Measurements from ENCODE around the gene UNK.

Gene UNK, protein sequence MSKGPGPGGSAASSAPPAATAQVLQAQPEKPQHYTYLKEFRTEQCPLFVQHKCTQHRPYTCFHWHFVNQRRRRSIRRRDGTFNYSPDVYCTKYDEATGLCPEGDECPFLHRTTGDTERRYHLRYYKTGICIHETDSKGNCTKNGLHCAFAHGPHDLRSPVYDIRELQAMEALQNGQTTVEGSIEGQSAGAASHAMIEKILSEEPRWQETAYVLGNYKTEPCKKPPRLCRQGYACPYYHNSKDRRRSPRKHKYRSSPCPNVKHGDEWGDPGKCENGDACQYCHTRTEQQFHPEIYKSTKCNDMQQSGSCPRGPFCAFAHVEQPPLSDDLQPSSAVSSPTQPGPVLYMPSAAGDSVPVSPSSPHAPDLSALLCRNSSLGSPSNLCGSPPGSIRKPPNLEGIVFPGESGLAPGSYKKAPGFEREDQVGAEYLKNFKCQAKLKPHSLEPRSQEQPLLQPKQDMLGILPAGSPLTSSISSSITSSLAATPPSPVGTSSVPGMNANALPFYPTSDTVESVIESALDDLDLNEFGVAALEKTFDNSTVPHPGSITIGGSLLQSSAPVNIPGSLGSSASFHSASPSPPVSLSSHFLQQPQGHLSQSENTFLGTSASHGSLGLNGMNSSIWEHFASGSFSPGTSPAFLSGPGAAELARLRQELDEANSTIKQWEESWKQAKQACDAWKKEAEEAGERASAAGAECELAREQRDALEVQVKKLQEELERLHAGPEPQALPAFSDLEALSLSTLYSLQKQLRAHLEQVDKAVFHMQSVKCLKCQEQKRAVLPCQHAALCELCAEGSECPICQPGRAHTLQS

DNA sequence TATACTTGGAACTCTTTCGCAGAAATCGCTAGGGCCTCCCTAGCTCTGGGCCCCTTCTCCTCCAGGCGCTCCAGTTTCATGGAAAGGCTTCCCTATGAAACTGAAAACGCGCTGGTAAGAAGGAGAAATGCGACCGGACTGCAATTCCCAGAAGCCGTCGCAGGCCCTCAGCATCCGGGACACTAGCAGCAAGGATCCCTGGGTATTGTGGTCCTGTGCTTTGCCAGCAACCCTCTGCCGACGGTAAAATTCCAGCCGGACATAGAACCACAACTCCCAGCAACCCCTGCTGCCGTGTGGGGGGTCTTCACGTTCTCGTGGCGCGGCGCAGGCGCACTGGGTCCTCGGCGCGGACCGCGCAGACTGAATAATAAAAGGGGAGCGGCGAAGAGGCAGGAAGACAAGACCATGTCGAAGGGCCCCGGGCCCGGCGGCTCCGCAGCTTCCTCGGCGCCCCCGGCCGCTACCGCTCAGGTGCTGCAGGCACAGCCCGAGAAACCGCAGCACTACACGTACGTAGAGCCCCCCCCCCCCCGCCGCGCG, at the start of gene UNK:
TSS of gene UNK (plus strand) at position 334 of the 543 bp plus-strand sequence. CDS start at position 409, 75 bp downstream.
- in situ Hi-C loops (cut with MboI; ENCODE audit: low sequenced_read_pairs): no loop called here

DNA sequence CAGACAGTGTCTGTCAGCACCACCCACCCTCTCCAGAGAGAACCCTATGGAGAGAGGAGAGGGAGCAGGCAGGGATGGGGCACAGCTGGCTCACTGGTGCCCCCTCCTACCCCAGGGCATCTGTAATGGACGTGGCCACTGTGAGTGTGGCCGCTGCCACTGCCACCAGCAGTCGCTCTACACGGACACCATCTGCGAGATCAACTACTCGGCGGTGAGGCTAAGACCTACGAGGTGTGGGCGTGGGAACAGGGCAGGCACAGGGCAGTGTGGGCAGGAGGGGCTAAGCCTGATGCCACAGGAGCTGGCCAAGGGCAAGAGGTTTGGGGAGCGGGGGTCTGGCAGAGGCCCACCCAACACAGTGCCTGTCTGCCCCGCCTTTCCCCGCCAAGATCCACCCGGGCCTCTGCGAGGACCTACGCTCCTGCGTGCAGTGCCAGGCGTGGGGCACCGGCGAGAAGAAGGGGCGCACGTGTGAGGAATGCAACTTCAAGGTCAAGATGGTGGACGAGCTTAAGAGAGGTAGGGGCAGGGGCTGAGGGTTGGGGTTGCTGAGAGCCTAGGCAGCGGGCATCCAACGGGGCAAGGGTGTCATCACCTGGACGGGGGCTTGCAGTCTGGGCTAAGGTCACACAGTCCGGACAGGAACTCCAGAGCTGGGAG, 48.3 kb upstream of the UNK start:
- in situ Hi-C loops (cut with MboI; ENCODE audit: low sequenced_read_pairs): no loop called here

DNA sequence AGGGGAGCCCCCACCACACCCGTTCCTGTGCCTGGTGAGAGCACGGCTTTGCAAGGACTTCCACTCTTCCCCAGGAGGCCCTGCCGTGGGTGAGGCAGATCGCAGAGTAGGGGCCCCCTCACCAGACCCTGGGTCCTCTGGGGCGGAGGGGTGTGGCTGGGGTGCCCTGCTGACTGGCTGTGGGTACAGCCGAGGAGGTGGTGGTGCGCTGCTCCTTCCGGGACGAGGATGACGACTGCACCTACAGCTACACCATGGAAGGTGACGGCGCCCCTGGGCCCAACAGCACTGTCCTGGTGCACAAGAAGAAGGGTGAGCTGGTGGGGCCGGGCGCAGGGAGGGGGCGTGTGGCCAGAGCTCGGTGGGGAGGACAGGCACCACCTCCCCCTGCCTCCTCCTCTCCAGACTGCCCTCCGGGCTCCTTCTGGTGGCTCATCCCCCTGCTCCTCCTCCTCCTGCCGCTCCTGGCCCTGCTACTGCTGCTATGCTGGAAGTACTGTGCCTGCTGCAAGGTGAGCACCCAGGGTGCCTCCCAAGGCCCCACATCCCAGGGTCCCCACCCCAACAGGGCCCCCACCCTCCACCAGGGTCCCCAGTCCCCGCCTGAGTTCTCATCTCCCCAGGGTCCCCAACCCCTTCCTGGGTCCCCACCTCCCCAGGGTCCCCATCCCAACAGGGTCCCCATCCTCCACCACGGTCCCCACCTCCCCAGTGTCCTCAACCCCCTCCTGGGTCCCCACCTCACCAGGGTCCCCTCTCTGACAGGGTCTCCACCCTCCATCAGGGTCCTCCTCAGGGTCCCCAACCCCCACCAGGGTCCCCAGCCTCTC, 47.3 kb upstream of the UNK start:
- in situ Hi-C loops (cut with MboI; ENCODE audit: low sequenced_read_pairs): no loop called here

DNA sequence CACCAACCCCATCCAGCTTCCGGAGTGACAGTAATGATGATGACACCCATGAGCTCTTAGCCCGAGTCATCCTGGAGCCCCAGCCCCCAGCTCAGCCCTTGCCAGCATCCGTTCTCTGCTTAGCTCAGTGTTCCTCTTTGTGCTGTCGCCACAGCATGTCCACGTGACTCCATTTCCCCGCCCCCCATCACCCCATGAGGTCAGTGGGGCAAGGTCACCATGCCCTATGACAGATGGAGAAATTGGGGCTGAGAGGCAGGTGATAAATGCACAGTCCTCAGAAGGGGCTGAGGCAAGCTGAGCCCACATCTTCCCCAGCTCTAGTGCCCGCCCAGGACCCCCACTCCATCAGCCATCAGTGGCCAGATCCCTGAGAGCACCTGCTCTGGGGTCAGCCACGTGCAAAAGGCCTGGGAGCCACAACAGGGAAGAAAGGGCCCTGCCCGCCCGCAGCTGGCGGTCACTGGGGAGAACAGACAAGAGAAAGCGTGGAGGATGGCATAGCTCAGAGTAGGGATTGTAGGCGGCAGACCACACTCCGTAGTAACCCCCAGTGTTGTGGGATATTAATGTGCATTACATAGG, 46.3 kb upstream of the UNK start:
- in situ Hi-C loops (cut with MboI; ENCODE audit: low sequenced_read_pairs): no loop called here

DNA sequence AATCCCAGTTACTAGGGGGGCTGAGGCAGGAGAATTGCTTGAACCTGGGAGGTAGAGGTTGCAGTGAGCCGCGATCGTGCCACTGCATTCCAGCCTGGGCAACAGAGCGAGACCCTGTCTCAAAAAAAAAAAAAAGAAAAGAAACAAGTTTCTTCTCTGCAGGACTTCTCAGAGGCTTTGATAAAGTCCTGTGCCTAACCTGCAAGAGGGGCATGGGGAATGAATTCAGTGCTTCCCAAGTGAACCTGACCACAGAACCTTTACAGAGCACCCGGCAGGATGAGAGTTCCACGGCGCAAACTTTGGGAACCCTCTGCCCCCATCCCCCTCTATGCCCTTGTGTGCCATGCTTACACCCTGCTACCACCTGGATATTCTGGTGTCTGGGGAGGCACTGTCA, 45.4 kb upstream of the UNK start:
- in situ Hi-C loops (cut with MboI; ENCODE audit: low sequenced_read_pairs): no loop called here

DNA sequence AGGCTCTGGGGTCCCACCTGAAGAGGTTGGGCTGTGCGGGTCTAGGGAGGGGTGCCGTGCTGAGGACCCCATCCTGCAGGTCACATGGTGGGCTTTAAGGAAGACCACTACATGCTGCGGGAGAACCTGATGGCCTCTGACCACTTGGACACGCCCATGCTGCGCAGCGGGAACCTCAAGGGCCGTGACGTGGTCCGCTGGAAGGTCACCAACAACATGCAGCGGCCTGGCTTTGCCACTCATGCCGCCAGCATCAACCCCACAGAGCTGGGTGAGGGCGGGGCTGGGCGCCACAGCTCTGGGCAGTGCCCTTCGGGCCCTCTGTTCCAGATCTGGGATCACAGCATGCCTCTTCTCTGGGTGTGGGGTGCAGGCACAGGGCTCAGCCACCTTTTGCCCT, 44.8 kb upstream of the UNK start:
- in situ Hi-C loops (cut with MboI; ENCODE audit: low sequenced_read_pairs): no loop called here

DNA sequence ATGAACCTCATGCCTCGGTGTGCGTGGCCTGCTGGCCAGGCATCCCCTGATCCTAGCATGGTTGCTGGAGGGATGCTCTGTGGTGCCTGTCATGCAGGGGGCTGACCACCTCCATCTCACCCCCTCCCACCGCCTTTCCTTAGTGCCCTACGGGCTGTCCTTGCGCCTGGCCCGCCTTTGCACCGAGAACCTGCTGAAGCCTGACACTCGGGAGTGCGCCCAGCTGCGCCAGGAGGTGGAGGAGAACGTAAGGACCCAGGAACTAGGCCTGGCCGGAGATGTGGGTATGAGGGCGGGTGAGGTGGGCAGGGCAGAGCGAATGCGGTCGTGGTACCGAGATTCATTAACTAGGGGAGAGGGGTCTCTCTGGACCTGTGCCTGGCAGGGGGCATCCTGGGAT, 44.4 kb upstream of the UNK start:
- in situ Hi-C loops (cut with MboI; ENCODE audit: low sequenced_read_pairs): no loop called here

DNA sequence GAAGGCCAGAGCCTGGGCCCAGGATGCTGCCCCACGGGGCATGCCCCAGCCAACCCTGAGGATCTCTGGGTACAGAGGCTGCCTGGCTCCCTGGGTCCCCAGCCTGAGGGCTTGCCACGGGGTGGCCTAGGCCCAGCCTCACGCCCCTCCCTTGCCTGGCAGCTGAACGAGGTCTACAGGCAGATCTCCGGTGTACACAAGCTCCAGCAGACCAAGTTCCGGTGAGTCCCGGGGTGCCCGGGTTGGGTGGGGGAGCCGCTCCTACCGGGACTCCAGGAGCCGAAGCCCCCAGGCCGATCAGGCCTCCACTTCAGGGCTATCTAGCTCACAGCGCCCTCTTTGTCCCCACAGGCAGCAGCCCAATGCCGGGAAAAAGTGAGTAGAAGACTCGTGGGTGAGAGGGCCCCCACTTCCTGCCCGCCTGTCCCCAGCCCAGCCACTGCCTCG, 44.0 kb upstream of the UNK start:
- in situ Hi-C loops (cut with MboI; ENCODE audit: low sequenced_read_pairs): no loop called here

DNA sequence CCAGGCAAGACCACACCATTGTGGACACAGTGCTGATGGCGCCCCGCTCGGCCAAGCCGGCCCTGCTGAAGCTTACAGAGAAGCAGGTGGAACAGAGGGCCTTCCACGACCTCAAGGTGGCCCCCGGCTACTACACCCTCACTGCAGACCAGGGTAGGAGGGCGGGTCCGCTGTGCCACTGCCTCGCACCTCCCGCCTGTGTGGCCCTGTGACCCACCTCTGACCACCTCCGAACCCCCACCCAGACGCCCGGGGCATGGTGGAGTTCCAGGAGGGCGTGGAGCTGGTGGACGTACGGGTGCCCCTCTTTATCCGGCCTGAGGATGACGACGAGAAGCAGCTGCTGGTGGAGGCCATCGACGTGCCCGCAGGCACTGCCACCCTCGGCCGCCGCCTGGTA, 42.3 kb upstream of the UNK start:
- in situ Hi-C loops (cut with MboI; ENCODE audit: low sequenced_read_pairs): no loop called here

DNA sequence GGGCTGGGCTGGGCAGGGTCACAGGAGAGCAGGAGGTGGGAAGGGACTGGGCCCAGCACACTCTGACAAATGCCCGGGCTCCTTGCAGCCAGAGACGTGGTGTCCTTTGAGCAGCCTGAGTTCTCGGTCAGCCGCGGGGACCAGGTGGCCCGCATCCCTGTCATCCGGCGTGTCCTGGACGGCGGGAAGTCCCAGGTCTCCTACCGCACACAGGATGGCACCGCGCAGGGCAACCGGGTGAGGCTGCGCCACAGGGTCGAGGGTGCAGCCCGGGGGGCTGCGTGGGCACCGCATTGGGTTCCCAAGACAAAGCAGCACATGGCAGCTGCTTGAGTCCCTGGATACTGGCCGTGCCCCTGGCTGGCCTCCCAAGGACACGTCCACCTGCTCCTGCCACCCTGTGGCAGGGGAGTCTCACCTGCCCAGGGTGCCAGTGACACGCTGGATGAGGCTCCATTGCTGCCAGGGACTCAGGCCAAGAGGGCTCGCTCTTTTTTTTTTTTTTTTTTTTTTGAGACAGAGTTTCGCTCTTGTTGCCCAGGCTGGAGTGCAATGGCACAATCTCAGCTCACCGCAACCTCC, 40.9 kb upstream of the UNK start:
- in situ Hi-C loops (cut with MboI; ENCODE audit: low sequenced_read_pairs): no loop called here

DNA sequence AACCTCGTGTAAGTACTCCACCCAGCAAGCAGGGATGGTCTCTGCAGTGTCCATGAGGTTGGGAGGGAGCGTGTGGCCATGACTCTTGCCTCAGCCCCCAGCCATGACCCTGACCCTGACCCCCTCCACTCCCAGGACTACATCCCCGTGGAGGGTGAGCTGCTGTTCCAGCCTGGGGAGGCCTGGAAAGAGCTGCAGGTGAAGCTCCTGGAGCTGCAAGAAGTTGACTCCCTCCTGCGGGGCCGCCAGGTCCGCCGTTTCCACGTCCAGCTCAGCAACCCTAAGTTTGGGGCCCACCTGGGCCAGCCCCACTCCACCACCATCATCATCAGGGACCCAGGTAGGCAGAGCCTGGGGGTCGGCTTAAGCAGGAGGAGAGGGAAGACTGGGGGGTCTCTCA, 35.9 kb upstream of the UNK start:
- in situ Hi-C loops (cut with MboI; ENCODE audit: low sequenced_read_pairs): no loop called here

DNA sequence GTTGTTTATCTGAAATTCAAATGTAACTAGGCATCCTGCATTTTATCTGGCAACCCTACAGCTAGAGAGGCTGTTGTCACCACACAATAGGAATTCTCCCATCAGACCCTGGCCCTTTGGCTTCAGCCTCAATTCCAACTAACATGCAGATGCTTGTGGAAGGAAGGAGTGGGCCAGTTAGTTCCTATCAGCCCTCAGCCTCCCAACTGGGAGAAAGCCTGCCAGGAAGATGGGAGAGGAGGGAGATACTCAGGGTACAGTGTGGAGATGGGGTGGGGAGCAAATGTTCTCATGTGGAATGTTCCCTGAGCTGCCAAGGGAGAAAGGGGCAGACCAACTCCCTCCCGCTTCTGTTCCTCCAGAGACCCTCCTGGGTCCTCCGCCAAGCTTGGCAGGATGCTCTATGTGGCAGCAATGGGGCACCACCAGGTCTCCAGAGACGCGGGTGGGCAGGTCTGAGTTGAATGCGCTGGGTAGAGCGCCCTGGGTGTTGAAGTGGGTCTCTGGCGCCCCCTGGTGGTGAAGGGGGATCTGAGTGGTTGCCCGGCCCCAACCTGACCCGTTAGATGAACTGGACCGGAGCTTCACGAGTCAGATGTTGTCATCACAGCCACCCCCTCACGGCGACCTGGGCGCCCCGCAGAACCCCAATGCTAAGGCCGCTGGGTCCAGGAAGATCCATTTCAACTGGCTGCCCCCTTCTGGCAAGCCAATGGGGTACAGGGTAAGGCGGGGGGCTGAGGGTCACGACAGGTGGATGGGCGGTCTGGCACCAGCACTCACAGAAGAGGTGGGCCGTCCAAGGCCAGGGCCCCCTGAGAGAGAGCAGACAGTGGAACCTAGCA, 34.8 kb upstream of the UNK start:
- in situ Hi-C loops (cut with MboI; ENCODE audit: low sequenced_read_pairs): no loop called here

DNA sequence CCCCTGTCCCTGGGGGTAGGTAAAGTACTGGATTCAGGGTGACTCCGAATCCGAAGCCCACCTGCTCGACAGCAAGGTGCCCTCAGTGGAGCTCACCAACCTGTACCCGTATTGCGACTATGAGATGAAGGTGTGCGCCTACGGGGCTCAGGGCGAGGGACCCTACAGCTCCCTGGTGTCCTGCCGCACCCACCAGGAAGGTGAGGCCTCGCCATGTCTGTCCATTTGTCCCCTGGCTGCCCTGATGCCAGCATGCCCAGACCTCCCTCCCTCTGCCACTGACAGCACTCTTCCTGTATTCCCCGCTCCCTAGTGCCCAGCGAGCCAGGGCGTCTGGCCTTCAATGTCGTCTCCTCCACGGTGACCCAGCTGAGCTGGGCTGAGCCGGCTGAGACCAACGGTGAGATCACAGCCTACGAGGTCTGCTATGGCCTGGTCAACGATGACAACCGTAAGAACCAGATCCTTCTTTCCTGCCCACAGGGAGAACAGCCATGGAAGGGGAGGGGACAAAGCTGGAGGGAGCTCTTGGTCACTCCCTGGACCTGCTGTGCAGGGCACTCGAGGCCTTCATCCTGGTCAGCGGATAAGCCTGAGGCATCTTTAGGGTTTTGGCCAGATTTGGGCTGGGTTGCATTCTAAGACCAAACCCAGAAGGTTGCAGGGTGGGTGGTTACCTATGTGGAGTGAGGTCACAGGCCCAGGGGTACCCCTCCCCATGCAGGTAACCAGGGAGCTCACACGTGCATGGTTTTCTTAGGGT, 33.8 kb upstream of the UNK start:
- in situ Hi-C loops (cut with MboI; ENCODE audit: low sequenced_read_pairs): no loop called here

DNA sequence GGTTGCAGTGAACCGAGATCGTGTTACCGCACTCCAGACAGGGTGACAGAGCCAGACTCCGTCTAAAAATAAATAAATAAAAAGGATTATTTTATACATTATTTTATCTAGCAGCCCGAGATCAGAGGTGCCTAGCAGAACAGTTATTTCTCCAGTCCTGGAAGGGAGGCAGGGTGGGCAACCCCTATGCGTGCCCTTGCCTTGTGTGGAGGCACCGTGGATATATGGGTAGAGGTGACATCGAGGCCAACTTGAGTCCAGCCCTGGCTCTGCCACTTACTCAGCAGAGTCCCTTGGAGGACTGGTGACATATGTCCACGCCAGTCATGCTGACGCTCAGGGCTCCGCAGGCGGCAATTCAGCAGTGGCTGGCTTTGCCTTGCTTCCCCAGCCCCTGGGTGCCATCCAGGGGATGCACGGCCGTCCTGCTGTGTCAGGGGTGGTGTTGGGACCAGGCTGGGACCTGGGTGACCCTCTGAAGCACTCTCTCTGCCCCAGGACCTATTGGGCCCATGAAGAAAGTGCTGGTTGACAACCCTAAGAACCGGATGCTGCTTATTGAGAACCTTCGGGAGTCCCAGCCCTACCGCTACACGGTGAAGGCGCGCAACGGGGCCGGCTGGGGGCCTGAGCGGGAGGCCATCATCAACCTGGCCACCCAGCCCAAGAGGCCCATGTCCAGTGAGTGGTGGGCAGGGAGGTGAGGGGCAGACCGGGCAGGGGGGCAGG, 32.8 kb upstream of the UNK start:
- in situ Hi-C loops (cut with MboI; ENCODE audit: low sequenced_read_pairs): no loop called here

DNA sequence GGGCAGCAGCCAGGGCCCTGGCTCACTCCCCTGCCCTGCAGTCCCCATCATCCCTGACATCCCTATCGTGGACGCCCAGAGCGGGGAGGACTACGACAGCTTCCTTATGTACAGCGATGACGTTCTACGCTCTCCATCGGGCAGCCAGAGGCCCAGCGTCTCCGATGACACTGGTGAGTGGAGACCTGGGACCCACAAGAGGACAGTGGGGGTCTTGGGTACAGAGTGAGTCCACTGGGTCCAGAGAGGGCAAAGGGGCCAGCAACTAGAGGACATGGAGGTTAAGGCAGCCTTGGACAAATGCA, 32.2 kb upstream of the UNK start:
- in situ Hi-C loops (cut with MboI; ENCODE audit: low sequenced_read_pairs): no loop called here

DNA sequence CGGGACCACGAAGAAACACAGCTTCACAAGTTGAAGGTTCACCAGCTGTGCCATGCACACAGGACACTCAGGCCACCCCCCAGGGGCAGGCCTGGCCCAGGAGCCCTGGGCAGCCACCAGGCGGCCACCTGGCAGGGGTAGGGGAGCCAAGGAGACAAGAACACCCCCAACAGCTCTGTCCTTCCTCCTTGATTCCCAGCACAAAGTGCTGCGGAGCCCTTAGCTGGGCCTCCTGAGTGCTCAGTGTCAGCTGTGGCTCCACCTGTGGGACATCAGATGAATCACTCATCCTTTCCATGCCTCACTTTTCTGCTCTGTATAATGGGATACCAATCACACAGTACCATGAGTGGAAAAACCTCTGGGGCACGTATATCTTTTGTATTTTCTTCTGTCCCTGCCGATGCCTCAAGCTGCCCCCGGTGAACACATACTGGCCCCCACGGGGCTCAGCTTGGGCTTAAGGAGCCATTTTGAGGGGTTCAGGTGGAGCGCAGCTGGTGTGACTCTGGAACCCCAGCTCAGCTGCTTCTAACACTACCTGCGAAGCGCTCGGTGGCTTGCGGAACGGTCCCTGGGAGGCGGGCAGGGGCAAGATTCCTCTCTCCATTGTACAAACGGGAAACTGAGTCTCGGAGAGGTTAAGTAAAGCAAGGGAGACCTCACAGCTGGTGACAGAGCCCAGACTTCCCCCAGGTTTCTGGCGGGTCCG, 31.6 kb upstream of the UNK start:
- in situ Hi-C loops (cut with MboI; ENCODE audit: low sequenced_read_pairs): no loop called here

All from HL-60/S4 treated with phorbol 12-myristate 13-acetate at 8.2 ng/mL for 4 days and 3 days (cell line).